ENCODE results near the gene ZNF529. TPM values are rescaled to one million over a fixed set of nuclear protein-coding genes. Genes with fewer than 3 reads are reported as not detected.

Gene ZNF529
- total and polyA plus RNA-seq, 2 of the 13 experiments (the other 11 are each of a cell fraction or from before 2014, with no cell fraction given), result 9.3 to 10.6 TPM

DNA sequence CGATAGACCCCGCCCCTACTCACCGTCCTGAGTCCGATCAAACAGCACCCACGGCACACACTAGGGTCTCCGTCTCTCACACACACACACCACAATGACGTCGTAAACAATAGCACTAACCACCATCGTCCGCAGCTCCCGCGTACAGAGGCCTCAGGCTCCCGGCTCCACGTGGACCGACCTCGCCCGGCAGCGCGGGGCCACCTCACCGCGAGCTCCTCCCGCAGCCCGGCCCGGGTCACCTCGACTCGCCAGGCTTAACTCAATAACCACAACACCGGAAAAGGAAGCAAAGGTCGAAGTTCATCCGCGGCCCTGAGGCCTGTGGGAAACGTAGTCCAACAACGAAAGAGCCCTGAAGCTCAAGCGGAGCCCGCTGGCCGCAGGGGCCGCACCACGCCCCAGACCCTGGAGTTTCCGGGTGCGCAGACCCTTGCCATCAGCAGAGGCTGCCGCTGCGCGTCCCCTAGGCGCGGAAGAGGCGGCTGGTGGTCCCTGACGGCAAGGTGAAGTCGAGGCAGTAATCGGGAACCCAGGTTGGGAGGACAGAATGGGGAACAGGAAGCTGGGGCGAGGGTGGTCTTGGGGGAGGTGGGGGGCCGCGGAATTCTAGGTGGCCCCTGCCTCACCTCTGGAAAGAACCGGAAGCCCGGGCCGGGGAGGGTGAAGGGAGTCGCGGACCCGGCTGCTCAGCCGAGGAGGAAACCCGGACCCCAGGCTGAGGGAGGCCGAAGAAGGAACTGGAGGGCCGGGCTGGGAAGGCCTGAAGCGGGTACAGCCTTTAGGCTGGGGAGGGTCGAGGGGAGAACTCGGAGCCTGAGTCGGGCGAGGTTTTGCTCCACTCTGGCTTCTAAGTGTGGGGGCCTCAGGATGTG is at the start of gene ZNF529 (continued):
- peak; percentile 86 for TF ChIP-seq ZFY (CRISPR knock-in tag; IDR thresholded peaks at IDR 0.05)
- TF ChIP-seq ZNF788 (CRISPR knock-in tag; IDR thresholded peaks at IDR 0.05; ENCODE audit: borderline replicate concordance), result peak; percentile 54; the same call in 1 of the 2 replicates
- TF ChIP-seq POLR2AphosphoS5 (IDR thresholded peaks at IDR 0.05; ENCODE audit: low read depth, low read length), result peak; percentile 84
- TF ChIP-seq, protein P1, sequence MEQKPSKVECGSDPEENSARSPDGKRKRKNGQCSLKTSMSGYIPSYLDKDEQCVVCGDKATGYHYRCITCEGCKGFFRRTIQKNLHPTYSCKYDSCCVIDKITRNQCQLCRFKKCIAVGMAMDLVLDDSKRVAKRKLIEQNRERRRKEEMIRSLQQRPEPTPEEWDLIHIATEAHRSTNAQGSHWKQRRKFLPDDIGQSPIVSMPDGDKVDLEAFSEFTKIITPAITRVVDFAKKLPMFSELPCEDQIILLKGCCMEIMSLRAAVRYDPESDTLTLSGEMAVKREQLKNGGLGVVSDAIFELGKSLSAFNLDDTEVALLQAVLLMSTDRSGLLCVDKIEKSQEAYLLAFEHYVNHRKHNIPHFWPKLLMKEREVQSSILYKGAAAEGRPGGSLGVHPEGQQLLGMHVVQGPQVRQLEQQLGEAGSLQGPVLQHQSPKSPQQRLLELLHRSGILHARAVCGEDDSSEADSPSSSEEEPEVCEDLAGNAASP (CRISPR knock-in tag; IDR thresholded peaks at IDR 0.05; ENCODE audit: borderline replicate concordance), result peak; percentile 56
- peak; percentile 37; the same call in 1 of the 2 replicates for TF ChIP-seq ZFP36L2 (CRISPR knock-in tag; IDR thresholded peaks at IDR 0.05)
- peak; percentile 94 for TF ChIP-seq PHF8 (CRISPR knock-in tag; IDR thresholded peaks at IDR 0.05)
- TF ChIP-seq PRMT3 (CRISPR knock-in tag; IDR thresholded peaks at IDR 0.05; ENCODE audit: borderline replicate concordance, low read depth), result 0 out of 2 replicates have a peak, but pooled peaks have one; percentile 44
- TF ChIP-seq AGO1 (IDR thresholded peaks at IDR 0.05; ENCODE audit: low read depth, low read length, poor library complexity, severe bottlenecking), result peak; percentile 64
- TF ChIP-seq ZMAT3 (CRISPR knock-in tag; conservative IDR thresholded peaks at IDR 0.05), result no peak
- peak; percentile 85 for TF ChIP-seq AGO2 (optimal IDR thresholded peaks at IDR 0.05; ENCODE audit: low read depth, low read length)
- TF ChIP-seq, protein P2, sequence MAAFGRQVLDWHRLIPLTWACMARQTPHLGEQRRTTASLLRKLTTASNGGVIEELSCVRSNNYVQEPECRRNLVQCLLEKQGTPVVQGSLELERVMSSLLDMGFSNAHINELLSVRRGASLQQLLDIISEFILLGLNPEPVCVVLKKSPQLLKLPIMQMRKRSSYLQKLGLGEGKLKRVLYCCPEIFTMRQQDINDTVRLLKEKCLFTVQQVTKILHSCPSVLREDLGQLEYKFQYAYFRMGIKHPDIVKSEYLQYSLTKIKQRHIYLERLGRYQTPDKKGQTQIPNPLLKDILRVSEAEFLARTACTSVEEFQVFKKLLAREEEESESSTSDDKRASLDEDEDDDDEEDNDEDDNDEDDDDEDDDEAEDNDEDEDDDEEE (CRISPR knock-in tag; IDR thresholded peaks at IDR 0.05), result 0 out of 2 replicates have a peak, but pooled peaks have one; percentile 19
- TF ChIP-seq, protein P3, sequence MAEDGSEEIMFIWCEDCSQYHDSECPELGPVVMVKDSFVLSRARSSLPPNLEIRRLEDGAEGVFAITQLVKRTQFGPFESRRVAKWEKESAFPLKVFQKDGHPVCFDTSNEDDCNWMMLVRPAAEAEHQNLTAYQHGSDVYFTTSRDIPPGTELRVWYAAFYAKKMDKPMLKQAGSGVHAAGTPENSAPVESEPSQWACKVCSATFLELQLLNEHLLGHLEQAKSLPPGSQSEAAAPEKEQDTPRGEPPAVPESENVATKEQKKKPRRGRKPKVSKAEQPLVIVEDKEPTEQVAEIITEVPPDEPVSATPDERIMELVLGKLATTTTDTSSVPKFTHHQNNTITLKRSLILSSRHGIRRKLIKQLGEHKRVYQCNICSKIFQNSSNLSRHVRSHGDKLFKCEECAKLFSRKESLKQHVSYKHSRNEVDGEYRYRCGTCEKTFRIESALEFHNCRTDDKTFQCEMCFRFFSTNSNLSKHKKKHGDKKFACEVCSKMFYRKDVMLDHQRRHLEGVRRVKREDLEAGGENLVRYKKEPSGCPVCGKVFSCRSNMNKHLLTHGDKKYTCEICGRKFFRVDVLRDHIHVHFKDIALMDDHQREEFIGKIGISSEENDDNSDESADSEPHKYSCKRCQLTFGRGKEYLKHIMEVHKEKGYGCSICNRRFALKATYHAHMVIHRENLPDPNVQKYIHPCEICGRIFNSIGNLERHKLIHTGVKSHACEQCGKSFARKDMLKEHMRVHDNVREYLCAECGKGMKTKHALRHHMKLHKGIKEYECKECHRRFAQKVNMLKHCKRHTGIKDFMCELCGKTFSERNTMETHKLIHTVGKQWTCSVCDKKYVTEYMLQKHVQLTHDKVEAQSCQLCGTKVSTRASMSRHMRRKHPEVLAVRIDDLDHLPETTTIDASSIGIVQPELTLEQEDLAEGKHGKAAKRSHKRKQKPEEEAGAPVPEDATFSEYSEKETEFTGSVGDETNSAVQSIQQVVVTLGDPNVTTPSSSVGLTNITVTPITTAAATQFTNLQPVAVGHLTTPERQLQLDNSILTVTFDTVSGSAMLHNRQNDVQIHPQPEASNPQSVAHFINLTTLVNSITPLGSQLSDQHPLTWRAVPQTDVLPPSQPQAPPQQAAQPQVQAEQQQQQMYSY (CRISPR knock-in tag; IDR thresholded peaks at IDR 0.05), result no peak
- TF ChIP-seq, protein P4, sequence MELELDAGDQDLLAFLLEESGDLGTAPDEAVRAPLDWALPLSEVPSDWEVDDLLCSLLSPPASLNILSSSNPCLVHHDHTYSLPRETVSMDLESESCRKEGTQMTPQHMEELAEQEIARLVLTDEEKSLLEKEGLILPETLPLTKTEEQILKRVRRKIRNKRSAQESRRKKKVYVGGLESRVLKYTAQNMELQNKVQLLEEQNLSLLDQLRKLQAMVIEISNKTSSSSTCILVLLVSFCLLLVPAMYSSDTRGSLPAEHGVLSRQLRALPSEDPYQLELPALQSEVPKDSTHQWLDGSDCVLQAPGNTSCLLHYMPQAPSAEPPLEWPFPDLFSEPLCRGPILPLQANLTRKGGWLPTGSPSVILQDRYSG (CRISPR knock-in tag; IDR thresholded peaks at IDR 0.05), result no peak
- TF ChIP-seq, protein P5, sequence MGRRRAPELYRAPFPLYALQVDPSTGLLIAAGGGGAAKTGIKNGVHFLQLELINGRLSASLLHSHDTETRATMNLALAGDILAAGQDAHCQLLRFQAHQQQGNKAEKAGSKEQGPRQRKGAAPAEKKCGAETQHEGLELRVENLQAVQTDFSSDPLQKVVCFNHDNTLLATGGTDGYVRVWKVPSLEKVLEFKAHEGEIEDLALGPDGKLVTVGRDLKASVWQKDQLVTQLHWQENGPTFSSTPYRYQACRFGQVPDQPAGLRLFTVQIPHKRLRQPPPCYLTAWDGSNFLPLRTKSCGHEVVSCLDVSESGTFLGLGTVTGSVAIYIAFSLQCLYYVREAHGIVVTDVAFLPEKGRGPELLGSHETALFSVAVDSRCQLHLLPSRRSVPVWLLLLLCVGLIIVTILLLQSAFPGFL (CRISPR knock-in tag; IDR thresholded peaks at IDR 0.05), result no peak
- TF ChIP-seq RFX1 (IDR thresholded peaks at IDR 0.05), result no peak
- TF ChIP-seq ZFP37 (CRISPR knock-in tag; IDR thresholded peaks at IDR 0.05; ENCODE audit: borderline replicate concordance), result no peak
- peak; percentile 67; the same call in 1 of the 2 replicates for TF ChIP-seq KDM5B (CRISPR knock-in tag; IDR thresholded peaks at IDR 0.05; ENCODE audit: borderline replicate concordance)
- TF ChIP-seq ELF3 (CRISPR knock-in tag; IDR thresholded peaks at IDR 0.05), result peak; percentile 96
- no peak for TF ChIP-seq HMGA1 (CRISPR knock-in tag; conservative IDR thresholded peaks at IDR 0.05)
- no peak for TF ChIP-seq ZNF850 (CRISPR knock-in tag; conservative IDR thresholded peaks at IDR 0.05)
- TF ChIP-seq RCOR2 (CRISPR knock-in tag; IDR thresholded peaks at IDR 0.05), result no peak

Measured in HepG2 (cell line).